ENCODE measurements around the gene TMEM213. TPM values are rescaled to one million over a fixed set of nuclear protein-coding genes. Genes with fewer than 3 reads are reported as not detected.

The TMEM213 gene
- polyA plus RNA-seq, 1 donor from 2014 or later = not detected

DNA sequence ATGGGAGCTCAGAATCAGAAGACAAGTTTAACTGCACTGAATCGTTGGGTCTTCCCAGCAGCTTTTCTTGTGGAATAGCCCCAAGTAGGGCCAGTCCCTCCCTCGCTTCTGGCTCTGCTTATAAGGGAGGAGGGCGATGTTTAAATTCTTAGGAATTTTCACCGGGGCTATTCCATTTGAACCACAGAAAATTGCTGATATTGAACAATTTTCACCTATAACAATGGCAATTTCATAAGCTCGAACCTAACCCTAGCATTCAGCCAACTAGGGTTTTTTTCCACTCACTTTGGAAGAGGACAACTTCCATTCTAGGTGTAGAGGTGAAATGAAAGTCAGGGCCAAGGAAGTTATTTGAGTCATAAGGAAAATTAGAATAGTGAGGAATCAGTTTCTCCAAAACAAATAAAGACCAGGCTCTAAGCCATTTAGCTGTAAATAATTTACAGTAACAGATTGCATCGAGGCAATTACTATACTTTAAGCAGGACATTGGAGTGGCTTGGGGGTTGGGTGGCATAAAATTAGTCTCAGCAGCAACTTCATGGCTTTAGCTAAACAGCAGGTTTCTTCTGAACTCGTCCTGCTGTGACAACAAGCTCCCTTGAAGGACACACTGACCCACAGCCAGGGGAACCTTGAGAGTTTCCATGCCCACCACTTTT is 1.7 kb downstream of the TMEM213 start:
- Histone ChIP-seq H3K79me2 (replicated peaks; ENCODE audit: insufficient read depth, low read length) (no peaks in the 10 kb centered on the region), H3K4me3 (ENCODE audit: low read length) (no peak overlapping the region), H3K9me3 (ENCODE audit: low read length) (no peaks in the 10 kb centered on the region), H4K20me1 (ENCODE audit: insufficient read depth) (no peaks in the 10 kb centered on the region), H3F3A (ENCODE audit: insufficient read depth, low read length, poor library complexity, severe bottlenecking) (no peaks in the 10 kb centered on the region), H3K36me3 (ENCODE audit: insufficient read depth, low read length) (no peaks in the 10 kb centered on the region), H3K9me2 (ENCODE audit: insufficient read depth, low read length) (no peaks in the 10 kb centered on the region), H3K4me2 (ENCODE audit: low read length) (no peak overlapping the region), H3K27me3 (ENCODE audit: insufficient read depth, low read depth, low read length) (no peaks in the 10 kb centered on the region), H3K9ac (ENCODE audit: low read length) (no peak overlapping the region), H3K27ac (ENCODE audit: low read length) (no peak overlapping the region), H2AFZ (ENCODE audit: low read depth, low read length) (no peak overlapping the region)
- TF ChIP-seq, protein P1, sequence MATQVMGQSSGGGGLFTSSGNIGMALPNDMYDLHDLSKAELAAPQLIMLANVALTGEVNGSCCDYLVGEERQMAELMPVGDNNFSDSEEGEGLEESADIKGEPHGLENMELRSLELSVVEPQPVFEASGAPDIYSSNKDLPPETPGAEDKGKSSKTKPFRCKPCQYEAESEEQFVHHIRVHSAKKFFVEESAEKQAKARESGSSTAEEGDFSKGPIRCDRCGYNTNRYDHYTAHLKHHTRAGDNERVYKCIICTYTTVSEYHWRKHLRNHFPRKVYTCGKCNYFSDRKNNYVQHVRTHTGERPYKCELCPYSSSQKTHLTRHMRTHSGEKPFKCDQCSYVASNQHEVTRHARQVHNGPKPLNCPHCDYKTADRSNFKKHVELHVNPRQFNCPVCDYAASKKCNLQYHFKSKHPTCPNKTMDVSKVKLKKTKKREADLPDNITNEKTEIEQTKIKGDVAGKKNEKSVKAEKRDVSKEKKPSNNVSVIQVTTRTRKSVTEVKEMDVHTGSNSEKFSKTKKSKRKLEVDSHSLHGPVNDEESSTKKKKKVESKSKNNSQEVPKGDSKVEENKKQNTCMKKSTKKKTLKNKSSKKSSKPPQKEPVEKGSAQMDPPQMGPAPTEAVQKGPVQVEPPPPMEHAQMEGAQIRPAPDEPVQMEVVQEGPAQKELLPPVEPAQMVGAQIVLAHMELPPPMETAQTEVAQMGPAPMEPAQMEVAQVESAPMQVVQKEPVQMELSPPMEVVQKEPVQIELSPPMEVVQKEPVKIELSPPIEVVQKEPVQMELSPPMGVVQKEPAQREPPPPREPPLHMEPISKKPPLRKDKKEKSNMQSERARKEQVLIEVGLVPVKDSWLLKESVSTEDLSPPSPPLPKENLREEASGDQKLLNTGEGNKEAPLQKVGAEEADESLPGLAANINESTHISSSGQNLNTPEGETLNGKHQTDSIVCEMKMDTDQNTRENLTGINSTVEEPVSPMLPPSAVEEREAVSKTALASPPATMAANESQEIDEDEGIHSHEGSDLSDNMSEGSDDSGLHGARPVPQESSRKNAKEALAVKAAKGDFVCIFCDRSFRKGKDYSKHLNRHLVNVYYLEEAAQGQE (IDR thresholded peaks at IDR 0.05; ENCODE audit: borderline replicate concordance) = no peak
- TF ChIP-seq RAD21 (conservative IDR thresholded peaks at IDR 0.05) (no peak), EP300 (conservative IDR thresholded peaks at IDR 0.05; ENCODE audit: poor library complexity, severe bottlenecking) (no peak), SMC3 (conservative IDR thresholded peaks at IDR 0.05; ENCODE audit: poor library complexity) (no peak)

DNA sequence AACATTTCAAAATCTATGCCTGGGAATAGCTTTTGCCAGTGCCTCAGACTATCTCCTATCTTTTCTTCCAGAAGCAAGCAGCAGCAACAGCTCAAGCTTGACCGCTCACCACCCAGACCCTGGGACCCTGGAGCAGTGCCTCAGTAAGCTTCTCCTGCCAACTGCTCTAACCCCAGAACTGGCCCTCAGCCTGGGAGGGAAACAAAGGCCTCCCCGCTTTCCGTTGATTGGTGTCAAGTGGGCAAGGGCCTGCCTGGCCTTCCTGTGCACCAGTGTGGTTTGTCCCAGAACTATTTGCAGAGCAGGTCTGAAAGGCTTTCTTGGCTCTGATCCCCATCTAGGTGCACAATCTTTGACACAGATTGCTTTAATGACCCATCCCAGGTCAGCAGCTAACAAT is 3.5 kb downstream of the TMEM213 start:
- Histone ChIP-seq H2AFZ (ENCODE audit: low read depth, low read length) (no peak overlapping the region), H3K27me3 (ENCODE audit: insufficient read depth, low read depth, low read length) (no peaks in the 10 kb centered on the region), H3K36me3 (ENCODE audit: insufficient read depth, low read length) (no peaks in the 10 kb centered on the region), H3F3A (ENCODE audit: insufficient read depth, low read length, poor library complexity, severe bottlenecking) (no peaks in the 10 kb centered on the region), H3K4me3 (ENCODE audit: low read length) (no peak overlapping the region), H3K9me3 (ENCODE audit: low read length) (no peaks in the 10 kb centered on the region), H4K20me1 (ENCODE audit: insufficient read depth) (no peaks in the 10 kb centered on the region), H3K4me2 (ENCODE audit: low read length) (no peak overlapping the region), H3K9ac (ENCODE audit: low read length) (no peak overlapping the region), H3K27ac (ENCODE audit: low read length) (no peak overlapping the region), H3K9me2 (ENCODE audit: insufficient read depth, low read length) (no peaks in the 10 kb centered on the region), H3K79me2 (replicated peaks; ENCODE audit: insufficient read depth, low read length) (no peaks in the 10 kb centered on the region)
- TF ChIP-seq MXI1 (conservative IDR thresholded peaks at IDR 0.05; ENCODE audit: poor library complexity, severe bottlenecking) = no peak
- TF ChIP-seq RAD21 (conservative IDR thresholded peaks at IDR 0.05) = no peak

- TF ChIP-seq EP300 (conservative IDR thresholded peaks at IDR 0.05; ENCODE audit: poor library complexity, severe bottlenecking) (no peak), POLR2AphosphoS5 (IDR thresholded peaks at IDR 0.05) (no peak), TAF1 (IDR thresholded peaks at IDR 0.05; ENCODE audit: low read depth) (no peak), RAD21 (conservative IDR thresholded peaks at IDR 0.05) (no peak), EZH2 (IDR thresholded peaks at IDR 0.05; ENCODE audit: borderline replicate concordance, insufficient read depth, low read length, poor library complexity, severe bottlenecking) (no peak), SMC3 (conservative IDR thresholded peaks at IDR 0.05; ENCODE audit: poor library complexity) (no peak), MXI1 (conservative IDR thresholded peaks at IDR 0.05; ENCODE audit: poor library complexity, severe bottlenecking) (no peak)
- TF ChIP-seq, protein P2, sequence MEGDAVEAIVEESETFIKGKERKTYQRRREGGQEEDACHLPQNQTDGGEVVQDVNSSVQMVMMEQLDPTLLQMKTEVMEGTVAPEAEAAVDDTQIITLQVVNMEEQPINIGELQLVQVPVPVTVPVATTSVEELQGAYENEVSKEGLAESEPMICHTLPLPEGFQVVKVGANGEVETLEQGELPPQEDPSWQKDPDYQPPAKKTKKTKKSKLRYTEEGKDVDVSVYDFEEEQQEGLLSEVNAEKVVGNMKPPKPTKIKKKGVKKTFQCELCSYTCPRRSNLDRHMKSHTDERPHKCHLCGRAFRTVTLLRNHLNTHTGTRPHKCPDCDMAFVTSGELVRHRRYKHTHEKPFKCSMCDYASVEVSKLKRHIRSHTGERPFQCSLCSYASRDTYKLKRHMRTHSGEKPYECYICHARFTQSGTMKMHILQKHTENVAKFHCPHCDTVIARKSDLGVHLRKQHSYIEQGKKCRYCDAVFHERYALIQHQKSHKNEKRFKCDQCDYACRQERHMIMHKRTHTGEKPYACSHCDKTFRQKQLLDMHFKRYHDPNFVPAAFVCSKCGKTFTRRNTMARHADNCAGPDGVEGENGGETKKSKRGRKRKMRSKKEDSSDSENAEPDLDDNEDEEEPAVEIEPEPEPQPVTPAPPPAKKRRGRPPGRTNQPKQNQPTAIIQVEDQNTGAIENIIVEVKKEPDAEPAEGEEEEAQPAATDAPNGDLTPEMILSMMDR (IDR thresholded peaks at IDR 0.05; ENCODE audit: poor library complexity, severe bottlenecking) = no peak
- TF ChIP-seq, protein P1 (IDR thresholded peaks at IDR 0.05; ENCODE audit: borderline replicate concordance) = no peak
- Histone ChIP-seq H3K9me2 (ENCODE audit: insufficient read depth, low read length) (no peaks in the 10 kb centered on the region), H4K20me1 (ENCODE audit: insufficient read depth) (no peaks in the 10 kb centered on the region), H3K9ac (ENCODE audit: low read length) (no peak overlapping the region), H3K9me3 (ENCODE audit: low read length) (no peaks in the 10 kb centered on the region), H3K79me2 (replicated peaks; ENCODE audit: insufficient read depth, low read length) (no peaks in the 10 kb centered on the region), H3K4me3 (ENCODE audit: low read length) (no peak overlapping the region), H3K36me3 (ENCODE audit: insufficient read depth, low read length) (no peaks in the 10 kb centered on the region), H2AFZ (ENCODE audit: low read depth, low read length) (no peak overlapping the region), H3K27ac (ENCODE audit: low read length) (no peak overlapping the region), H3K4me2 (ENCODE audit: low read length) (no peak overlapping the region), H3K27me3 (ENCODE audit: insufficient read depth, low read depth, low read length) (no peaks in the 10 kb centered on the region), H3F3A (ENCODE audit: insufficient read depth, low read length, poor library complexity, severe bottlenecking) (no peaks in the 10 kb centered on the region)
These were observed 4.9 kb downstream of the TMEM213 start for GRCh38 chr7:138802706-138803105.
